CD14-positive monocyte (primary cell): Measurements from ENCODE around the gene KIDINS220. TPM values are rescaled to one million over a fixed set of nuclear protein-coding genes. Genes with fewer than 3 reads are reported as not detected.

Experiments used
- DNase-seq, 3 donors: peaks; one replicate each; pipeline ENCODE4 v3.0.0-alpha.2; 2011 to 2022
- H2AFZ ChIP-seq: 2 replicates; pipeline ENCODE4 v1.6.0; 2012; ENCODE audit warnings: mild to moderate bottlenecking, low read depth, low read length, inconsistent platforms; ENCODE audit not compliant: insufficient read depth, poor library complexity, severe bottlenecking
- H3K27ac ChIP-seq, 2 donors: 1 replicate in 1 of 2; 2 replicates in 1 of 2; pipeline ENCODE4 v1.5.1; 2012 to 2013; ENCODE audit warnings: low read length in 2 of 2, control low read depth in 1 of 2, inconsistent platforms in 1 of 2, low read depth in 1 of 2, mild to moderate bottlenecking in 1 of 2
- H3K27me3 ChIP-seq, 2 donors: one replicate each; pipeline versions ENCODE4 v1.6.0 to v1.6.1; 2011 to 2013; ENCODE audit warnings: low read length in 2 of 2; ENCODE audit not compliant: control insufficient read depth in 2 of 2, insufficient read depth in 2 of 2
- H3K36me3 ChIP-seq, 2 donors: replicated peaks in 1 of 2; 1 replicate in 1 of 2; 2 replicates in 1 of 2; pipeline versions ENCODE4 v1.5.1 to v1.6.1; 2012 to 2013; ENCODE audit warnings: low read length in 2 of 2, control low read depth in 1 of 2, inconsistent platforms in 1 of 2, mild to moderate bottlenecking in 1 of 2; ENCODE audit not compliant: insufficient read depth in 2 of 2, control insufficient read depth in 1 of 2
- H3K4me1 ChIP-seq, 2 donors: 1 replicate in 1 of 2; 2 replicates in 1 of 2; pipeline versions ENCODE4 v1.5.1 to v1.6.1; 2012 to 2013; ENCODE audit warnings: low read length in 2 of 2, control low read depth in 1 of 2, inconsistent platforms in 1 of 2, mild to moderate bottlenecking in 1 of 2, moderate library complexity in 1 of 2; ENCODE audit not compliant: insufficient read depth in 2 of 2, control insufficient read depth in 1 of 2
- H3K4me2 ChIP-seq: replicated peaks from 2 replicates; pipeline ENCODE3; 2012; ENCODE audit warnings: low read length, moderate library complexity, mild to moderate bottlenecking; ENCODE audit not compliant: poor library complexity, severe bottlenecking; ENCODE audit errors: extremely low read depth
- H3K4me3 ChIP-seq, 3 experiments: fragments of 200-600 bp in 1 of 3; sonication (generic) in 1 of 3; replicated peaks in 1 of 3; 1 replicate in 2 of 3; 2 replicates in 1 of 3; pipeline ENCODE4 v1.5.1; 2011 to 2013; ENCODE audit warnings: low read length in 3 of 3, mild to moderate bottlenecking in 3 of 3, control low read depth in 2 of 3, low read depth in 2 of 3, inconsistent platforms in 1 of 3, moderate library complexity in 1 of 3
- H3K79me2 ChIP-seq: 2 replicates; pipeline ENCODE4 v1.6.0; 2012; ENCODE audit warnings: mild to moderate bottlenecking, control low read depth, inconsistent platforms, low read length, moderate library complexity; ENCODE audit not compliant: insufficient read depth
- H3K9ac ChIP-seq: 2 replicates; pipeline ENCODE4 v1.6.0; 2017; ENCODE audit warnings: low read length, mild to moderate bottlenecking; ENCODE audit not compliant: insufficient read depth, poor library complexity, severe bottlenecking
- H3K9me3 ChIP-seq, 2 donors: replicated peaks in 1 of 2; 1 replicate in 1 of 2; 2 replicates in 1 of 2; pipeline versions ENCODE4 v1.5.1 to v1.6.1; 2012 to 2013; ENCODE audit warnings: low read length in 2 of 2, control low read depth in 1 of 2; ENCODE audit not compliant: control insufficient read depth in 1 of 2, insufficient read depth in 1 of 2
- H4K20me1 ChIP-seq: 2 replicates; pipeline ENCODE4 v1.6.0; 2012; ENCODE audit warnings: mild to moderate bottlenecking, low read length, control low read depth, moderate library complexity; ENCODE audit not compliant: insufficient read depth
- H3K27ac Mint-ChIP-seq, 7 donors: one replicate each; pipeline ENCODE4 v1.8.0; 2020; ENCODE audit warnings: mild to moderate bottlenecking in 7 of 7, mixed read lengths in 7 of 7, moderate library complexity in 6 of 7, inconsistent platforms in 2 of 7
- H3K27me3 Mint-ChIP-seq, 3 donors: one replicate each; pipeline ENCODE4 v1.8.0; 2021 to 2022; ENCODE audit warnings: low read depth in 3 of 3, mild to moderate bottlenecking in 3 of 3, mixed read lengths in 3 of 3, moderate library complexity in 3 of 3, inconsistent platforms in 1 of 3
- H3K36me3 Mint-ChIP-seq, 2 donors: one replicate each; pipeline ENCODE4 v1.8.0; 2020; ENCODE audit warnings: mixed read lengths in 2 of 2, inconsistent platforms in 1 of 2, mild to moderate bottlenecking in 1 of 2
- H3K4me1 Mint-ChIP-seq: one replicate; pipeline ENCODE4 v1.8.0; 2020; ENCODE audit warnings: mild to moderate bottlenecking, mixed read lengths
- H3K4me3 Mint-ChIP-seq, 2 donors: one replicate each; pipeline ENCODE4 v1.8.0; 2020; ENCODE audit warnings: mild to moderate bottlenecking in 2 of 2, mixed read lengths in 2 of 2, moderate library complexity in 1 of 2
- H3K9me3 Mint-ChIP-seq, 7 donors: one replicate each; pipeline ENCODE4 v1.8.0; 2020 to 2022; ENCODE audit warnings: mixed read lengths in 7 of 7, mild to moderate bottlenecking in 6 of 7, moderate library complexity in 6 of 7, inconsistent platforms in 2 of 7
- CTCF ChIP-seq: fragments of 200-600 bp; IDR thresholded peaks from one replicate; pipeline ENCODE4 v1.8.0; 2022; ENCODE audit warnings: antibody characterized with exemption, mild to moderate bottlenecking
- WGBS: methylation state at CpG from one replicate; pipeline ENCODE4 v1.1.5; 2013; ENCODE audit warnings: missing lambda C conversion rate; ENCODE audit not compliant: insufficient coverage; 5-methylcytosine and 5-hydroxymethylcytosine counted together
- intact Hi-C, 2 donors: fragments of 100-400 bp; cut with micrococcal nuclease; formaldehyde crosslinking; loops; one replicate each; pipeline versions ENCODE4 v1.15.0 to v1.15.1; 2023
- polyA plus RNA-seq, 3 donors: library from polyadenylated mRNA; depleted of rRNA in 1 of 3; unstranded in 2 of 3; stranded (reverse) in 1 of 3; fragments of 300-500 nt in 2 of 3; fragments of >200 nt in 1 of 3; fragmentation: Illumina TruSeq in 2 of 3; gene quantifications; 1 replicate in 2 of 3; 2 replicates in 1 of 3; pipeline ENCODE4 v1.2.3, GENCODE V29; 2012 to 2021

Gene KIDINS220
- polyA plus RNA-seq, 3 donors, result 12.1 to 26.7 (median 26.3) TPM

GRCh38 chr2:8855010-8855409 is 17.6 kb upstream of the KIDINS220 start:
- H3K4me3 ChIP-seq, result no peak overlapping the region
- 100% methylated on average over 3 of the region's 3 CpGs for WGBS
- H3K36me3 ChIP-seq, result peaks cover 0 to 12% of the 10 kb centered on the region in 2 donors
- no peak overlapping the region for H3K27ac ChIP-seq
- DNase-seq, result no peak
- intact Hi-C loops, result no loop called here
- Mint-ChIP-seq H3K4me1 (no peaks in the 10 kb centered on the region), H3K36me3 (peaks cover 17 to 27% of the 10 kb centered on the region in 2 donors), H3K27ac (no peak overlapping the region), H3K9me3 (peaks cover 0 to 4% (median 0%) of the 10 kb centered on the region in 7 donors), H3K4me3 (no peak overlapping the region), H3K27me3 (no peaks in the 10 kb centered on the region)
- no peak overlapping the region for H3K9ac ChIP-seq
- no peak for TF ChIP-seq CTCF
- no peaks in the 10 kb centered on the region for H4K20me1 ChIP-seq
- H3K79me2 ChIP-seq, result no peaks in the 10 kb centered on the region
- H3K4me1 ChIP-seq, result no peaks in the 10 kb centered on the region
- no peak overlapping the region for H2AFZ ChIP-seq
- no peaks in the 10 kb centered on the region for H3K27me3 ChIP-seq
- H3K9me3 ChIP-seq, result no peaks in the 10 kb centered on the region
- no peak overlapping the region for H3K4me2 ChIP-seq

GRCh38 chr2:8853426-8853825 is 16.0 kb upstream of the KIDINS220 start:
- no peak overlapping the region for H3K27ac Mint-ChIP-seq
- Histone ChIP-seq H3K4me3 (no peak overlapping the region), H3K9ac (no peak overlapping the region), H3K4me1 (no peaks in the 10 kb centered on the region), H3K36me3 (peaks cover 0 to 8% of the 10 kb centered on the region in 2 donors), H3K4me2 (no peak overlapping the region), H3K27me3 (no peaks in the 10 kb centered on the region), H3K9me3 (no peaks in the 10 kb centered on the region), H3K27ac (no peak overlapping the region), H3K79me2 (no peaks in the 10 kb centered on the region), H4K20me1 (no peaks in the 10 kb centered on the region), H2AFZ (no peak overlapping the region)
- intact Hi-C loops, result no loop called here
- no CpG with 5 or more reads among the region's 4 CpGs for WGBS
- peaks cover 14 to 26% of the 10 kb centered on the region in 2 donors for H3K36me3 Mint-ChIP-seq
- no peak for DNase-seq
- H3K9me3 Mint-ChIP-seq, result peaks cover 0 to 4% (median 0%) of the 10 kb centered on the region in 7 donors
- H3K4me1 Mint-ChIP-seq, result peaks cover 5% of the 10 kb centered on the region
- H3K4me3 Mint-ChIP-seq, result no peak overlapping the region
- H3K27me3 Mint-ChIP-seq, result peaks cover 0 to 2% (median 2%) of the 10 kb centered on the region in 3 donors
- TF ChIP-seq CTCF, result no peak
